GM21390 (cell line): ENCODE measurements around the gene PRRC2A.

Experiments
- ATAC-seq: cut with Tn5 transposase; IDR thresholded peaks from one replicate; pipeline ENCODE4 v1.9.1; 2021; ENCODE audit not compliant: unreplicated experiment

PRRC2A gene

GRCh38 chr6:31645325-31645724 is 24.8 kb downstream of the PRRC2A start:
- ATAC-seq: no peak

GRCh38 chr6:31651602-31652191 is 31.2 kb downstream of the PRRC2A start:
- peak; percentile 34 for ATAC-seq

GRCh38 chr6:31652925-31653724 is 32.6 kb downstream of the PRRC2A start:
- peak; percentile 41 for ATAC-seq

- no peak for ATAC-seq
These were observed 34.2 kb downstream of the PRRC2A start for GRCh38 chr6:31654574-31655348.

GRCh38 chr6:31655349-31656237 is 35.1 kb downstream of the PRRC2A start, which contains the start of gene APOM:
TSS of gene APOM (plus strand) at chr6:31655894. CDS start at chr6:31655967, 73 bp downstream.
- ATAC-seq: no peak

- ATAC-seq: no peak
These were observed 37.1 kb downstream of the PRRC2A start for GRCh38 chr6:31657406-31658157.

GRCh38 chr6:31658158-31658688 is 37.7 kb downstream of the PRRC2A start:
- no peak for ATAC-seq

- ATAC-seq: no peak
These were observed 38.6 kb downstream of the PRRC2A start for GRCh38 chr6:31658983-31659648.

GRCh38 chr6:31659649-31660380 is 39.3 kb downstream of the PRRC2A start:
- ATAC-seq: no peak

GRCh38 chr6:31660381-31661261 is 40.1 kb downstream of the PRRC2A start, which contains the start of gene C6orf47:
TSS of gene C6orf47 (minus strand) at chr6:31660778. CDS start at chr6:31659947, 831 bp downstream.
- ATAC-seq: no peak

GRCh38 chr6:31661262-31662123 is 41.0 kb downstream of the PRRC2A start:
- ATAC-seq: no peak

GRCh38 chr6:31662124-31662723 is 41.7 kb downstream of the PRRC2A start:
- no peak for ATAC-seq

GRCh38 chr6:31663126-31663960 is 42.8 kb downstream of the PRRC2A start:
- no peak for ATAC-seq

- no peak for ATAC-seq
These were observed 43.7 kb downstream of the PRRC2A start for GRCh38 chr6:31663961-31664789.
